ENCODE data around the gene CCNJ. TPM values are rescaled to one million over a fixed set of nuclear protein-coding genes. Genes with fewer than 3 reads are reported as not detected.
"Not testable (repeated sequence)": the region's sequence is repeated elsewhere in the genome, so short reads cannot be mapped to it uniquely, and the experiment has no call there.

The CCNJ gene, protein sequence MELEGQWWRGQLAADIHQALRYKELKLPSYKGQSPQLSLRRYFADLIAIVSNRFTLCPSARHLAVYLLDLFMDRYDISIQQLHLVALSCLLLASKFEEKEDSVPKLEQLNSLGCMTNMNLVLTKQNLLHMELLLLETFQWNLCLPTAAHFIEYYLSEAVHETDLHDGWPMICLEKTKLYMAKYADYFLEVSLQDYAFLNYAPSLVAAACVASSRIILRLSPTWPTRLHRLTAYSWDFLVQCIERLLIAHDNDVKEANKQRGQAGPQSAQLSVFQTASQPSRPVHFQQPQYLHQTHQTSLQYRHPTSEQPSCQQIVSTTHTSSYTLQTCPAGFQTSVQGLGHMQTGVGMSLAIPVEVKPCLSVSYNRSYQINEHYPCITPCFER
- total RNA-seq: 10 to 100 TPM; 24.4 to 25.7 TPM
- polyA plus RNA-seq (2013, experiment 1 of 2): 48.8 TPM
- polyA plus RNA-seq (2013, experiment 2 of 2): 45.8 TPM
- long read RNA-seq, experiment 1, partial matches to known transcripts: 5 of 10 reads
- long read RNA-seq, experiment 1, other reads (novel, unspliced or antisense): 1 of 10 reads
- long read RNA-seq, experiment 2, full-length matches to known transcripts: 51 of 63 reads
- long read RNA-seq, experiment 2, partial matches to known transcripts: 7 of 63 reads
- long read RNA-seq, experiment 2, other reads (novel, unspliced or antisense): 5 of 63 reads
- long read RNA-seq, experiment 3, full-length matches to known transcripts: 102 of 136 reads
- long read RNA-seq, experiment 3, partial matches to known transcripts: 9 of 136 reads
- long read RNA-seq, experiment 3, other reads (novel, unspliced or antisense): 25 of 136 reads
- long read RNA-seq, experiment 4, partial matches to known transcripts: 3 of 3 reads
- long read RNA-seq, experiment 4, other reads (novel, unspliced or antisense): 0 of 3 reads

DNA sequence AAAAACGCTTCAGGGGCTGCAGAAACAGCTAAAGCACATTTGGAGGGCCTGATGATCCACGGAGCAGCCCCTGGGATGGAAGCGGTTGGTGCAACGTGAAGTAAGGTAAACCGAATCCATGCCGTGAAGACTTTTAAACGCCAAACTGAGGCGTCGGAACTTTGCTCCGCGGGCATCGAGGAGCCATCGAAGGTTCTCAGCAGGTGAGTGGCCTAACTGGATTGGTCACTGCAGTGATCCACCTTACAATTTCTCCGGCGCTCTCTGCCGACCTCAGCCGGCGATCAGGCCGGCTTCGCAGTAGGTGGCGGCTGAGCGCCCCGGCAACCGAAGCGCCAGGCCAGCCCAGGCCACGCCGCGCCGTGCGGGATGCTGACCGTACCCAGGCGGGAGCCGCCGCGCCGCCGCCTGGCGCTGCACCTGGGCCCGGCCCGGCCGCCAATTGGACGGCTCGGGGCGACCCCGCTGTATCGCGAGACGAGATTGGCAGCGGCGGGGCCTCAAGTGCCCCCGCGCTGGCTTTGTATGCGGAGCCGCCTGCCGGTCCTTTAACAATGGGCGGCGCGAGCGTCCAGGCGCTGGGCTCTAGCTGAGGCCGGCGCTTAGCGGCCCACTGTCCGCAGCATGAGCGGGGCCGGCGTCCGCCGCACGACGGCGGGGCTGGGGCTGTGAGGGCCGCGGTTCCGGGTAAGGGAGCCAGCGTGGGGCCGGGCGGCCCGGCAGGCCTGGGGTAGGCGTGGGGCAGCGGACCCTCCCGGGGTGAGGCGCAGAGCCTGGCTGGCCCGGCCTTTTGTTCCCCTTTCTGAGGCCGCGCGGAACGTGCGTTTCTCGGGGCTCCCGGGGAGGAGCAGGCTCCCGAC is at the start of gene CCNJ:
CCNJ (plus strand) TSS at position 551 of the 860 bp plus-strand sequence. CDS start 811 bp downstream, outside the sequence.
- Mint-ChIP-seq H3K4me1 (peaks cover 24% of the 10 kb centered on the region), H3K4me3 (peak within 1 kb of the TSS; percentile 90), H3K27ac (peak within 1 kb of the TSS; percentile 93), H3K9me3 (peaks cover 6% of the 10 kb centered on the region), H3K36me3 (ENCODE audit: low read depth) (peaks cover 24% of the 10 kb centered on the region), H3K27me3 (ENCODE audit: insufficient read depth) (peaks cover 9% of the 10 kb centered on the region)
- Histone ChIP-seq H3K9me3 (ENCODE audit: control insufficient read depth, low read length) (no peaks in the 10 kb centered on the region), H3K27ac (ENCODE audit: low read depth, low read length) (peak within 1 kb of the TSS; percentile 96), H3K36me3 (ENCODE audit: control insufficient read depth, insufficient read depth, low read length) (peaks cover 18% of the 10 kb centered on the region), H3K9ac (ENCODE audit: extremely low read depth, low read length, poor library complexity, severe bottlenecking) (peak within 1 kb of the TSS; percentile 88), H3K27me3 (ENCODE audit: control insufficient read depth, insufficient read depth, low read length, poor library complexity, severe bottlenecking) (no peaks in the 10 kb centered on the region), H3K4me3 (ENCODE audit: low read length) (peak within 1 kb of the TSS; percentile 96), H3K4me1 (ENCODE audit: control insufficient read depth, insufficient read depth, low read length) (peaks cover 13% of the 10 kb centered on the region)
- TF ChIP-seq, protein P1, sequence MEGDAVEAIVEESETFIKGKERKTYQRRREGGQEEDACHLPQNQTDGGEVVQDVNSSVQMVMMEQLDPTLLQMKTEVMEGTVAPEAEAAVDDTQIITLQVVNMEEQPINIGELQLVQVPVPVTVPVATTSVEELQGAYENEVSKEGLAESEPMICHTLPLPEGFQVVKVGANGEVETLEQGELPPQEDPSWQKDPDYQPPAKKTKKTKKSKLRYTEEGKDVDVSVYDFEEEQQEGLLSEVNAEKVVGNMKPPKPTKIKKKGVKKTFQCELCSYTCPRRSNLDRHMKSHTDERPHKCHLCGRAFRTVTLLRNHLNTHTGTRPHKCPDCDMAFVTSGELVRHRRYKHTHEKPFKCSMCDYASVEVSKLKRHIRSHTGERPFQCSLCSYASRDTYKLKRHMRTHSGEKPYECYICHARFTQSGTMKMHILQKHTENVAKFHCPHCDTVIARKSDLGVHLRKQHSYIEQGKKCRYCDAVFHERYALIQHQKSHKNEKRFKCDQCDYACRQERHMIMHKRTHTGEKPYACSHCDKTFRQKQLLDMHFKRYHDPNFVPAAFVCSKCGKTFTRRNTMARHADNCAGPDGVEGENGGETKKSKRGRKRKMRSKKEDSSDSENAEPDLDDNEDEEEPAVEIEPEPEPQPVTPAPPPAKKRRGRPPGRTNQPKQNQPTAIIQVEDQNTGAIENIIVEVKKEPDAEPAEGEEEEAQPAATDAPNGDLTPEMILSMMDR (conservative IDR thresholded peaks at IDR 0.05): peak; percentile 44
- WGBS, 2 experiments (ENCODE audit: insufficient coverage in 1 of 2, insufficient read length in 1 of 2): 3 to 6% methylated on average over 35 to 92 of the region's 92 CpGs
- peak; percentile 95 for DNase-seq

DNA sequence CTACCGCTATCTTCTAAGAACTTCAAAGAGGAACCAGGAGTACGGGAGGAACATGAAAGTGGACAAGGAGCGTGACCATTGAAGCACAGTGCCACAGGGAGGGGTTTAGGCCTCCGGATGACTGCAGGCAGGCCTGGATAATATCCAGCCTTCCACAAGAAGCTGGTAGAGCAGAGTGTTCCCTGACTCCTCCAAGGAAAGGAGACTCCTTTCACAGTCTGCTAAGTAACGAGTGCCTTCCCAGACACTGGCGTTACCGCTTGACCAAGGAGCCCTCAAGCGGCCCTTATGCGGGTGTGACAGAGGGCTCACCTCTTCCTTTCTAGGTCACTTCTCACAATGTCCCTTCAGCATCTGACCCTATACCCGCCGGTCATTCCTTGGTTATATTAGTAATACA is 49.0 kb upstream of the CCNJ start:
- not testable (repeated sequence) for H3K4me3 Mint-ChIP-seq; H3K36me3 ChIP-seq (ENCODE audit: control insufficient read depth, insufficient read depth, low read length); H3K4me1 Mint-ChIP-seq; H3K9ac ChIP-seq (ENCODE audit: extremely low read depth, low read length, poor library complexity, severe bottlenecking); H3K36me3 Mint-ChIP-seq (ENCODE audit: low read depth); H3K9me3 Mint-ChIP-seq; H3K27ac Mint-ChIP-seq; H3K27me3 Mint-ChIP-seq (ENCODE audit: insufficient read depth); H3K4me1 ChIP-seq (ENCODE audit: control insufficient read depth, insufficient read depth, low read length); DNase-seq; H3K27ac ChIP-seq (ENCODE audit: low read depth, low read length); H3K4me3 ChIP-seq (ENCODE audit: low read length); H3K9me3 ChIP-seq (ENCODE audit: control insufficient read depth, low read length); H3K27me3 ChIP-seq (ENCODE audit: control insufficient read depth, insufficient read depth, low read length, poor library complexity, severe bottlenecking)
- 95 to 100% methylated on average over 5 to 9 of the region's 11 CpGs for WGBS, 2 experiments (ENCODE audit: insufficient coverage in 1 of 2, insufficient read length in 1 of 2)

DNA sequence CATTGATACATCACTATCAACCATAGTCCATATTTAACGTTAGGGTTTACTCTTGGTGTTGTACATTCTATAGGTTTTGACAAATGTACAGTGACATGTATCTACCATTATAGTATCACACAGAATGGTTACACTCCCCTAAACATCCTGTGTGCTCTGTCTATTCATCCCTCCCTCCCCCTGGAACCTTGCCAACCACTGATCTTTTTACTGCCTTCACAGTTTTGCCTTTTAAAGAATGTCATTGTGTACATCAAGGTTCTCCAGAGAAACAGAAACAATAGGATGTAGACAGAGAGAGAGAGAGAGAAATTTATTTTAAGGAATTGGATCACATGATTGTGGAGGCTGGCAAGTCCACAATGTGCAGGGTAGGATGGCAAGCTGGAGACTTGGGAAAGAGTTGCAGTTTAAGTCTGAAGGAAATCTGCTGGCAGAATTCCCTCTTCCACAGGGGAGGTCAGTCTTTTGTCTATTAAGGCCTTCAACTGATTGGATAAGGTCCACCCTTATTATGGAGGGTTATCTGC is 45.1 kb upstream of the CCNJ start:
- Mint-ChIP-seq H3K36me3 (ENCODE audit: low read depth) (no peaks in the 10 kb centered on the region), H3K9me3 (no peaks in the 10 kb centered on the region), H3K27ac (no peak overlapping the region), H3K27me3 (ENCODE audit: insufficient read depth) (no peaks in the 10 kb centered on the region), H3K4me1 (no peaks in the 10 kb centered on the region), H3K4me3 (no peak overlapping the region)
- Histone ChIP-seq H3K27me3 (ENCODE audit: control insufficient read depth, insufficient read depth, low read length, poor library complexity, severe bottlenecking) (no peaks in the 10 kb centered on the region), H3K4me3 (ENCODE audit: low read length) (no peak overlapping the region), H3K27ac (ENCODE audit: low read depth, low read length) (no peak overlapping the region), H3K4me1 (ENCODE audit: control insufficient read depth, insufficient read depth, low read length) (no peaks in the 10 kb centered on the region), H3K9me3 (ENCODE audit: control insufficient read depth, low read length) (no peaks in the 10 kb centered on the region), H3K9ac (ENCODE audit: extremely low read depth, low read length, poor library complexity, severe bottlenecking) (no peak overlapping the region), H3K36me3 (ENCODE audit: control insufficient read depth, insufficient read depth, low read length) (no peaks in the 10 kb centered on the region)
- DNase-seq: no peak
- TF ChIP-seq, protein P1 (conservative IDR thresholded peaks at IDR 0.05): no peak
- 100% methylated on average over 1 of the region's 1 CpG; no CpG with 5 or more reads in 1 of the 2 experiments for WGBS, 2 experiments (ENCODE audit: insufficient coverage in 1 of 2, insufficient read length in 1 of 2)

Measured in endodermal cell (in vitro differentiated cells).